ENCODE data around the gene ST8SIA1. TPM values are rescaled to one million over a fixed set of nuclear protein-coding genes. Genes with fewer than 3 reads are reported as not detected.
"Not testable (repeated sequence)": the region's sequence is repeated elsewhere in the genome, so short reads cannot be mapped to it uniquely, and the experiment has no call there.

ST8SIA1 gene
- total RNA-seq, 2 experiments from 2014 or later = 5.6 to 5.7 TPM

GRCh38 chr12:22160396-22161003, 174.0 kb downstream of the ST8SIA1 start:
- Histone ChIP-seq H3K4me1 (ENCODE audit: insufficient read depth, low read length) (peaks cover 23% of the 10 kb centered on the region), H3K4me3 (ENCODE audit: low read length) (no peak overlapping the region), H3K9me3 (ENCODE audit: control insufficient read depth in 1 of 2, insufficient read depth in 1 of 2, low read length in 2 of 2) (no peaks in the 10 kb centered on the region), H3K36me3 (ENCODE audit: insufficient read depth, low read length) (no peaks in the 10 kb centered on the region), H3K27me3 (ENCODE audit: control insufficient read depth in 1 of 2, insufficient read depth in 2 of 2, low read length in 2 of 2) (no peaks in the 10 kb centered on the region), H3K27ac (ENCODE audit: low read depth in 1 of 2, low read length in 2 of 2) (peak overlapping the region in 1 of 2 donors; percentile 37)
- ChIA-PET CTCF (no interaction called here), POLR2A (interaction anchor here (1.0 kb wide), 1 partner anchor 175 kb away, joined by 3 read pairs; no protein-coding TSS in a partner anchor)
- peak; percentile 67 for ATAC-seq (ENCODE audit: poor library complexity)
- peak overlapping the region; percentile 80 for H3K27ac Mint-ChIP-seq
- H3K9me3 Mint-ChIP-seq = no peaks in the 10 kb centered on the region
- DNase-seq = peak in 4 of 14 experiments; percentile 16 to 57 (median 36)
- peak overlapping the region; percentile 73 for H3K4me3 Mint-ChIP-seq
- intact Hi-C loops (cut with DNase I, micrococcal nuclease) = loop anchor here (10.0 kb wide), 3 partner anchors 56 to 466 kb away; partner anchors contain the start of gene ST8SIA1 (in 1 of the 2)
- TF ChIP-seq CTCF (IDR thresholded peaks at IDR 0.05) = no peak
- peaks cover 66% of the 10 kb centered on the region for H3K4me1 Mint-ChIP-seq (ENCODE audit: low read depth)
- H3K27me3 Mint-ChIP-seq = no peaks in the 10 kb centered on the region
- no peaks in the 10 kb centered on the region for H3K36me3 Mint-ChIP-seq (ENCODE audit: low read depth)

- H3K27ac Mint-ChIP-seq; H3K4me3 Mint-ChIP-seq; H3K27me3 ChIP-seq (ENCODE audit: control insufficient read depth in 1 of 2, insufficient read depth in 2 of 2, low read length in 2 of 2); H3K27ac ChIP-seq (ENCODE audit: low read depth in 1 of 2, low read length in 2 of 2); H3K36me3 Mint-ChIP-seq (ENCODE audit: low read depth); H3K9me3 ChIP-seq (ENCODE audit: control insufficient read depth in 1 of 2, insufficient read depth in 1 of 2, low read length in 2 of 2); H3K36me3 ChIP-seq (ENCODE audit: insufficient read depth, low read length); CTCF ChIA-PET; ATAC-seq (ENCODE audit: poor library complexity); intact Hi-C loops (cut with DNase I, micrococcal nuclease); H3K9me3 Mint-ChIP-seq; H3K4me3 ChIP-seq (ENCODE audit: low read length); DNase-seq; POLR2A ChIA-PET; H3K27me3 Mint-ChIP-seq: not testable (repeated sequence)
- peaks cover 12% of the 10 kb centered on the region for H3K4me1 ChIP-seq (ENCODE audit: insufficient read depth, low read length)
- peaks cover 28% of the 10 kb centered on the region for H3K4me1 Mint-ChIP-seq (ENCODE audit: low read depth)
Observed at GRCh38 chr12:22149286-22149685, 185.2 kb downstream of the ST8SIA1 start.

GRCh38 chr12:22146686-22147085, 187.8 kb downstream of the ST8SIA1 start:
- DNase-seq (peak in 8 of 14 experiments; percentile 4 to 76 (median 25)), ATAC-seq (ENCODE audit: poor library complexity) (peak; percentile 92)
- peaks cover 28% of the 10 kb centered on the region for H3K4me1 Mint-ChIP-seq (ENCODE audit: low read depth)
- peak overlapping the region; percentile 63 for H3K27ac Mint-ChIP-seq
- intact Hi-C loops (cut with DNase I, micrococcal nuclease); H3K9me3 Mint-ChIP-seq; H3K4me3 ChIP-seq (ENCODE audit: low read length); H3K9me3 ChIP-seq (ENCODE audit: control insufficient read depth in 1 of 2, insufficient read depth in 1 of 2, low read length in 2 of 2); H3K4me3 Mint-ChIP-seq; H3K27me3 Mint-ChIP-seq; H3K36me3 Mint-ChIP-seq (ENCODE audit: low read depth); H3K27me3 ChIP-seq (ENCODE audit: control insufficient read depth in 1 of 2, insufficient read depth in 2 of 2, low read length in 2 of 2); H3K27ac ChIP-seq (ENCODE audit: low read depth in 1 of 2, low read length in 2 of 2); H3K36me3 ChIP-seq (ENCODE audit: insufficient read depth, low read length): not testable (repeated sequence)
- H3K4me1 ChIP-seq (ENCODE audit: insufficient read depth, low read length) = peaks cover 12% of the 10 kb centered on the region
- POLR2A ChIA-PET = interaction anchor here (1.6 kb wide), 1 partner anchor 18 kb away, joined by 6 read pairs; no protein-coding TSS in a partner anchor
- CTCF ChIA-PET = interaction anchor here (0.6 kb wide), 1 partner anchor 441 kb away, joined by 3 read pairs; no protein-coding TSS in a partner anchor

Other genes with a start within 250 kb of the ST8SIA1 start
- 10 to 100 TPM; 21.8 to 23.2 TPM for gene C2CD5, start 209.8 kb upstream of the ST8SIA1 start, total RNA-seq